Natural killer cell treated with Interleukin-12 subunit alpha and Interleukin-12 subunit beta and Interleukin-15 and Interleukin-18, amount 100 ng/mL, for 72 hours (primary cell): ENCODE data around the gene NFAT5. TPM values are rescaled to one million over a fixed set of nuclear protein-coding genes. Genes with fewer than 3 reads are reported as not detected.

Experiments used
- ATAC-seq, 2 donors: fragments of 150-1000 bp; cut with Tn5 transposase in 1 of 2; sonication (Bioruptor Pico), chemical (Tn5 transposase) in 1 of 2; 2 replicates each; pipeline ENCODE4 v1.10.0; 2021
- DNase-seq: peaks from one replicate; pipeline ENCODE4 v3.0.0; 2022; ENCODE audit warnings: low spot score
- H3K27ac Mint-ChIP-seq, 2 donors: 1 replicate in 1 of 2; 2 replicates in 1 of 2; pipeline ENCODE4 v1.8.0; 2022; ENCODE audit warnings: mixed read lengths in 2 of 2, mild to moderate bottlenecking in 1 of 2, moderate library complexity in 1 of 2
- H3K27me3 Mint-ChIP-seq, 2 donors: 1 replicate in 1 of 2; 2 replicates in 1 of 2; pipeline ENCODE4 v1.8.0; 2022; ENCODE audit warnings: mixed read lengths in 2 of 2
- H3K36me3 Mint-ChIP-seq: one replicate; pipeline ENCODE4 v1.8.0; 2022; ENCODE audit warnings: mixed read lengths
- H3K4me1 Mint-ChIP-seq, 2 donors: 1 replicate in 1 of 2; 2 replicates in 1 of 2; pipeline ENCODE4 v1.8.0; 2022; ENCODE audit warnings: low read depth in 2 of 2, mixed read lengths in 2 of 2, mild to moderate bottlenecking in 1 of 2
- H3K4me3 Mint-ChIP-seq: one replicate; pipeline ENCODE4 v1.8.0; 2022; ENCODE audit warnings: mixed read lengths
- H3K9me3 Mint-ChIP-seq: 2 replicates; pipeline ENCODE4 v1.8.0; 2022; ENCODE audit warnings: mixed read lengths
- total RNA-seq, 2 donors: library from RNA; stranded (reverse); gene quantifications; one replicate each; pipeline ENCODE4 v1.2.3, GENCODE V29; 2022

Gene NFAT5
- total RNA-seq, 2 donors from 2014 or later: 106 to 152 TPM

DNA sequence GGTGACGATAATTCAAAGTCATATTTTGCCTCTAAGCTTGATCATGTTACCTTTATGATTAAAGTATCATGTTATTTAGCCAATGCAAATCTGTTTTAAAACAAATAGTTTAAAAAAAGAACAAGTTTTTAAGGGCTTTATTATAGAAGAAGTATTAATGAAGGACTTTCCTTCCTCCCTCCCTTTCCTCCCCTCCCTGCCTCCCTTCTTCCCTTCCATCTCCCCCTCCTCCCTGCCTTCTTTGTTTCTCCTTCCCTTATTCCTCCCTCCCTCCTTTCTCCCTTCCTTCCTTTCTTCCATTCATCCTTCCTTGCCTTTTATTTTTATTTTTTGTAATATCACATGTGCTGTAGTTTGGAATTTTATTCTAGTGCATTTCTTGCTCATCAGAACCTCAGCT, 134.1 kb downstream of the NFAT5 start:
- ATAC-seq: no peak
- Mint-ChIP-seq H3K27me3 (no peaks in the 10 kb centered on the region), H3K9me3 (no peaks in the 10 kb centered on the region), H3K4me3 (no peak overlapping the region), H3K4me1 (peaks cover 0 to 7% of the 10 kb centered on the region in 2 donors), H3K27ac (no peak overlapping the region), H3K36me3 (peaks cover 17% of the 10 kb centered on the region)
- DNase-seq: no peak

DNA sequence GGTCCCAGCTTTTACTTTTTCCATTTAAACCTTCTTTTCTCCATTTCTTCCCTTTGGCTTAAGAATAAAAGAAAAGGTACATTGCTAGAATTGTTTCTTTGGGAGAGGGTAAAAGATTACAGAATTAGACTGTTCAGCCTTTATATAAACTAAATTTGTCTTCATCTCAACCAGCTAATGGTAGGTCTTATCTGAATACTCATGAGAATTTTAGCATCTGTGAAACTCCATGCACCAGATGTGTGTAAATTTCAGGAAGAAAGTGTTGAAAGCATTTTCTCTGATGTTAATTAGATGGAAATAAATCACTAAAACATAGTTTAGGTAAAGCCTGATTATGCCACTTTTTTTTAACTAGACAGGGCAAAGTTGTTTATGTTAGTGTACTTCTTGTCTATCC, 135.7 kb downstream of the NFAT5 start:
- H3K4me3 Mint-ChIP-seq: no peak overlapping the region
- H3K27ac Mint-ChIP-seq: no peak overlapping the region
- H3K36me3 Mint-ChIP-seq: peaks cover 11% of the 10 kb centered on the region
- H3K4me1 Mint-ChIP-seq: peaks cover 0 to 7% of the 10 kb centered on the region in 2 donors
- no peak for DNase-seq
- H3K9me3 Mint-ChIP-seq: no peaks in the 10 kb centered on the region
- no peak for ATAC-seq
- H3K27me3 Mint-ChIP-seq: no peaks in the 10 kb centered on the region

DNA sequence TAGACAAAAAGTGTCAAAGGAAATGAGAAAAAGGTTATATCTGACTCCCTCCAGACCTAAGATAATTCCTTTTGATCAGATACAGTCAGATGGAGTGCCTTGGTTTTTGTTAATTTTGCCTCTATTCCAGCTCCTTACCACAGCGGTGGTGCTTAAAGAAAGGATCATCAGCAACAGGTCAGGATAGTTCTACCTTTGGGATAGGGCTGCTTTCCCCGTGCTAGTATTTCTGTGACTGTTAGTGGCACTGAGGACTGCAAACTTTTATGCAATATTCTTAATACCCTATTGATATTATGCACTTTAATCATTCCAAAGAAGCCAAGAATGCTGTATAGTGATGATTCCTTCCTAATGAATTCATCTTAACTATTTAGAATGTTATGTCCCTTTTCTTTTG, 136.1 kb downstream of the NFAT5 start:
- Mint-ChIP-seq H3K27me3 (no peaks in the 10 kb centered on the region), H3K9me3 (no peaks in the 10 kb centered on the region), H3K4me3 (no peak overlapping the region), H3K36me3 (peaks cover 11% of the 10 kb centered on the region), H3K4me1 (peaks cover 0 to 7% of the 10 kb centered on the region in 2 donors), H3K27ac (no peak overlapping the region)
- ATAC-seq: no peak
- DNase-seq: no peak

DNA sequence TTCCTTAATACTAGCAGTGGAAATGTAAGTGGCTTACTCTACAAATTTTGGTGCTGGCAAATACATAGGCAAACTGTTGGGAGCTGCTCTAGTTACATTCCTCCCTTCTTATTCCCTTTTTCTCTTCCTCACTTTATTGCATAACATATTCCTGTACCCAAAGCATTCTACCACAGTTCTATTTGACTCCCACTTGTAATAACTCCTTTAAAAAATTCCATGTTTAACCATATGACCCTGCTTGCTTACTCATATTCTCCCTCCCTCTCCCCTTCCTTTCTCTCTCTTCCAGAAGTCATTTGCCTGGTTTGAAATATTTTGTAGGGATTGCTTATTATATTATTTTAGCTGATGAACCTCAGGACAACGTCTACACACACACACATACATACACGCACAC, 137.9 kb downstream of the NFAT5 start:
- no peak overlapping the region for H3K27ac Mint-ChIP-seq
- peaks cover 4% of the 10 kb centered on the region for H3K36me3 Mint-ChIP-seq
- H3K4me3 Mint-ChIP-seq: no peak overlapping the region
- H3K9me3 Mint-ChIP-seq: no peaks in the 10 kb centered on the region
- H3K27me3 Mint-ChIP-seq: no peaks in the 10 kb centered on the region
- ATAC-seq: no peak
- H3K4me1 Mint-ChIP-seq: peaks cover 0 to 9% of the 10 kb centered on the region in 2 donors
- DNase-seq: no peak

DNA sequence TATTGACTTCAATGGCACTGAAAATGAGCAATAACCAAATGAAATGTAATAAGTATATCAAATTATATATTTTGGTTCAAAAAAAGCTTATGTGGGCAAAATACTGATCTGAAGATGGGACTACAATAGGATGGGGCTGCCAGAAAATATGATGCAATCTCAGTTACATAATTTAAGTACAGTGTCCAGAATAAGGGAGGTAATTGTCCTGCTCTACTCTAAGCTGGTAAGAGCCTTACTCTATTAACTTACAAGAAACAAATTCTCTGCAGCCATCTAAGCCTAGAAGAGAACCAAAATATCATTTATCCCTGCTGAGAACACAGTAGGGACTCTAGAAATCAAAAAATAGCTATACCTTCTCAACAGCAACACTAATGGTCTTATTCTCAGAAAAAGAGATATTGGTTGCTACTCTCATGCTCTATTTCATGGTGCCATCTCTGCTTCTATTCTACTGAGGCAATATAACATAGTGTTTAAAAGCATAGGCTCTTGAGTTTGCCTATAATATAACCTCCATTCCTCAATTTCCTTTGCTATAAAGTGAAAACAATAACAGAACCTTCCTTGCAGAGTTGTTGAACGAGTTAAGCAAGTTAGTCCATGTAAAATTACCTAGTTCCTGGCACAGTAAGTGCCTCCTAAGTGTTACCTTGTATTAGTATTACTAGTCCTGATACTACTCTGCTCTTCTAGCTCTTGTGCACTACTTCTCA, 140.6 kb downstream of the NFAT5 start:
- H3K36me3 Mint-ChIP-seq: no peaks in the 10 kb centered on the region
- no peak overlapping the region for H3K4me3 Mint-ChIP-seq
- peaks cover 0 to 10% of the 10 kb centered on the region in 2 donors for H3K4me1 Mint-ChIP-seq
- H3K9me3 Mint-ChIP-seq: no peaks in the 10 kb centered on the region
- H3K27me3 Mint-ChIP-seq: no peaks in the 10 kb centered on the region
- ATAC-seq (no peak), DNase-seq (no peak)
- H3K27ac Mint-ChIP-seq: peak overlapping the region in 1 of 2 donors; percentile 25

DNA sequence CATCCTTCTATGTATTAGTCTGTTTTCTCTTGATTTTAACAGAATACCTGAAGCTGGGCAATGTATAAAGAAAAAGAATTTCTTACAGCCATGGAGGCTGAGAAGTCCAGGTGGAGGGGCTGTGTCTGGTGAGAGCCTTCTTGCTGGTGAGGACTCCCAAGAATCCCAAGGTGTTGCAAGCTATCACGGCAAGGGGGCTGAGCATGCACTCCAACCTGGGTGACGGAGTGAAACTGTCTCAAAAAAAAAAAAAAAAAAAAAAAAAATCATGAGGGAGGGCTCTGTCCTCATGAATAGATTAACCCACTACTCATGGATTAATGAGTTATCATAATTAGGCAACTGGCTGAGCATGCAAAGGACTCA, 141.2 kb downstream of the NFAT5 start:
- DNase-seq: no peak
- H3K27me3 Mint-ChIP-seq: no peaks in the 10 kb centered on the region
- no peaks in the 10 kb centered on the region for H3K9me3 Mint-ChIP-seq
- peak overlapping the region in 1 of 2 donors; percentile 25 for H3K27ac Mint-ChIP-seq
- no peak for ATAC-seq
- peaks cover 0 to 10% of the 10 kb centered on the region in 2 donors for H3K4me1 Mint-ChIP-seq
- no peak overlapping the region for H3K4me3 Mint-ChIP-seq
- no peaks in the 10 kb centered on the region for H3K36me3 Mint-ChIP-seq

DNA sequence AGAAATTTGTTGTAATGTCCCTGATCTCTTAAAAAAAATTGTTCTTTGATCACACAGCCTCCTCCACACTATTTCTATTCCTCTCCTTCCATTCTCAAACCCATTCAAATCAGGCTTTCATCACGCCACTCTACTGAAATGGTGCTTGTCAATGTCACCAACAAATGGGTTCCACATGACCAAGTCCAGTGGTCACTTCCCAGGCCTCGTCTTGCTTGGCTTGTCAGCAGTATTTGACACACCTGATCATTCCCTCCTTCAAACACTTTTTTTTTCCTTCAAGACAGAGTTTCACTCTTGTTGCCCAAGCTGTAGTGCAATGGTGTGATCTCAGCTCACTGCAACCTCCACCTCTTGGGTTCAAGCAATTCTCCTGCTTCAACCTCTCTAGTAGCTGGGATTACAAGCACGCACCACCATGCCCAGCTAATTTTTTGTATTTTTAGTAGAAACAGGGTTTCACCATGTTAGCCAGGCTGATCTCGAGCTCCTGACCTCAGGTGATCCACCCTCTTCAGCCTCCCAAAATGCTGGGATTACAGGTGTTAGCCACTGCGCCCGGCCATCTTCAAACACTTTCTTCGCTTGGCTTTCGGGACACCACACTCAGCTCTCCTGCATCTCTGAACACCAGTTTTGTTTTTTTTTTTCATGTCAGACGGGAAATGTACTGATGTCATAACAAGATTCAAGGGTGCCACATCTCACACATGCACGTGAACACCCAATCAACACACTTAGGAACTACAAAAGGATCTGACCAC, 142.3 kb downstream of the NFAT5 start:
- Mint-ChIP-seq H3K27me3 (no peaks in the 10 kb centered on the region), H3K27ac (no peak overlapping the region), H3K4me1 (peaks cover 0 to 10% of the 10 kb centered on the region in 2 donors), H3K4me3 (no peak overlapping the region), H3K36me3 (no peaks in the 10 kb centered on the region), H3K9me3 (no peaks in the 10 kb centered on the region)
- ATAC-seq (no peak), DNase-seq (no peak)

DNA sequence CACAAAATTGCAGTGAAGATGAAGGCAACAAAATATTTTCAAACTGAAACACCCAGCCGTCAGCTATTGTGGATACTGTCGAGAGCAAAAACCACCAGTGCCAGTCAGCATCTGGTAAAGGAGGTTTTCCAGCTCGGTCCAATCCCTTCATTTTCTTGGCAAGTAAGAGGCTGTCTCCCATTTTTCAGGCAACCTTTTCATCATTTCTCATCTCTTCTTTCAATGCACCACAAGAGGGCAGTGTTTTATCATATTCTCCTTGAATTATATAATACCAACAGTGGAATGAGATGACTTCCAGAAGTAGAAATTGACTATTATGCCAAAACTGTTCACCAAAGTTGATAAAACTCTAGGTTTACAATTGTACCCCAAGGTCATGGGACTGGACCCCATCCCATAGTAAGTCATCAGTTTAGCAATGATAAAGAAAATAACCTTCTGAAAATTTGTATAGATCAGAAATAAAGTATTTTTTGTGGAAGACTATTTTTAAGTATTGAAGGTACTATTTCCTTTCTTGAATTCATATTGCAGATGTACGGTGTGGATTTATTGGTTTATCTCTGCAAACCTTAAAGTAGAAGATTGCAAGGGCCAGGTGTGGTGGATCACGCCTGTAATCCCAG, 143.8 kb downstream of the NFAT5 start:
- H3K27ac Mint-ChIP-seq: no peak overlapping the region
- H3K36me3 Mint-ChIP-seq: no peaks in the 10 kb centered on the region
- H3K9me3 Mint-ChIP-seq: no peaks in the 10 kb centered on the region
- no peak for ATAC-seq
- peaks cover 0 to 7% of the 10 kb centered on the region in 2 donors for H3K4me1 Mint-ChIP-seq
- H3K4me3 Mint-ChIP-seq: no peak overlapping the region
- DNase-seq: no peak
- H3K27me3 Mint-ChIP-seq: no peaks in the 10 kb centered on the region

DNA sequence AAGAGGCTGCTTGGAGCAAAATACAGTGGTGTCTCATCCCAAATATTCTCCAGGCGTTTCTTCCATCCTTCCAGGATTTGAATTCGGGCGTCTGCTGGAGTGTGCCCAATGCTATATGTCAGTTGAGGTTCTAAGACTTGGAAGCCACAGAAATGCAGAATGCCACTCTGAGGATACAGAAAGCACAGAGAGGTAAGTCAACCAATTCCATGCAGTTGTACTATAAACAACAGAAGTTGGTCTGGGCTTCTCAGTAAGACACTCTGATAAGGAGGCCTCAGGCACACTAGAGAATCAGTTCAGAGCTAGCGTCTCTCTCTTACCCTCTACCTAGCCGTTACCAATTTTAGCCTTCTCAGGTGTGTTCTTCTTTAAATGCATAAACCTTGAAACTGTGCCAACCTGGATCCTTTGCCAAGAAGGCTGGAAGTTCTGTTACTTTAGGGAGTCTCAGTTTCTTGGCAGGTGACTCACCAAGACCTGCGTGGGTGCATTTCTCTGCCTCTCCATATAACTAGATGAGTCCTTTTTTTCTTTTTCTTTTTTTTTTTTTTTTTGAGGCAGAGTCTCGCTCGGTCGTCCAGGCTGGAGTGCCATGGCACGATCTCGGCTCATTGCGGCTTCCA, 145.5 kb downstream of the NFAT5 start:
- Mint-ChIP-seq H3K27ac (no peak overlapping the region), H3K4me3 (no peak overlapping the region), H3K9me3 (no peaks in the 10 kb centered on the region), H3K36me3 (no peaks in the 10 kb centered on the region), H3K27me3 (no peaks in the 10 kb centered on the region), H3K4me1 (peaks cover 0 to 7% of the 10 kb centered on the region in 2 donors)
- DNase-seq (no peak), ATAC-seq (no peak)

DNA sequence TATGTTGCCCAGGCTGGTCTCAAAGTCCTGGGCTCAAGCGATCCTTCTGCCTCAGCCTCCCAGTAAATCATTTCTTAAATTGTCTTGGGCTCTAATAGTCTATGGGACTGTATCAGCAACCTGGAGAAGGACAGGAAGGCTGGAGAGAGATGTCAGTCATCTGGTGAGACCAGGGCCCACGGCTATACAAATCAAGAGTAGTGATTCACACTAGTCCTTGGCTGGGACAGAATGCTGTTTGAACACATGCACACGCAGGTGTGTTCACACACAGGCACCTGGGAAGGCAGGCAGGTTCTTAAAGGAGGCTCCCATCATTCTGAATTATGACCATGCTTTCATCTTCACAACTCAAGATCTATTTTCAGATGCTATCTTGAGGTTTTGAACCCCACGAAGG, 146.5 kb downstream of the NFAT5 start:
- ATAC-seq: no peak
- Mint-ChIP-seq H3K27ac (no peak overlapping the region), H3K27me3 (no peaks in the 10 kb centered on the region), H3K9me3 (no peaks in the 10 kb centered on the region), H3K36me3 (no peaks in the 10 kb centered on the region), H3K4me3 (no peak overlapping the region), H3K4me1 (peaks cover 0 to 7% of the 10 kb centered on the region in 2 donors)
- no peak for DNase-seq

DNA sequence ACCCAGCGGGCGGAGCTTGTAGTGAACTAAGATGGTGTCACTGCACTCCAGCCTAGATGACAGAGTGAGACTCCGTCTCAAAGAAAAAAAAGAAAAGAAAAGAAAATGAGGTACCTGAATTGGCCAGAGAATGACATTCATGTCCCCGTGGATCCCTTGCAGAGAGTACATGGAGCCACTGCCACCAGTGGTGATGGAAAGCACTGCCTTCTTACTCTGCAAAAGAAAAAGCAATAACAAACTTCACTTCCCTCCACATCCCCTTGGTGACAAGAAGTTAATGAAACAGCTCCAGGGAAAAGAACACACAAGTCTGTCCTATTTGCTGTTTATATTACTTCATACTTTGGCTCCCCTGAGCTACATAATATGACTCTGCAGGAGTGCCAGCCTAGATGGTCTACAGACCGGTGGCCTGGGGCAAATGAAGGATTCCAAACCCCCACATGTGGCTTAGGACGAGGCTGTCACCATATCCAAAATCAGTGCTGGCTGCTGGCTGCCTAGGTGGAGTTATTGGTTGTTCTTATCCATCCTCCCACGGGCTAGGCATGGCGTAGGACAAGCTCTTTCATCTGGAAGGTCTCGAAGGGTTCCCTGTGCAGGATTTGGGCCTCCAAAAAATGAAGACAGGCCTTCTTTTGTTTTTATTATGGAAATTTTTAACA, 147.3 kb downstream of the NFAT5 start:
- no peak overlapping the region for H3K4me3 Mint-ChIP-seq
- no peaks in the 10 kb centered on the region for H3K36me3 Mint-ChIP-seq
- H3K9me3 Mint-ChIP-seq: no peaks in the 10 kb centered on the region
- H3K27ac Mint-ChIP-seq: no peak overlapping the region
- DNase-seq (no peak), ATAC-seq (no peak)
- H3K27me3 Mint-ChIP-seq: no peaks in the 10 kb centered on the region
- H3K4me1 Mint-ChIP-seq: peaks cover 0 to 4% of the 10 kb centered on the region in 2 donors

DNA sequence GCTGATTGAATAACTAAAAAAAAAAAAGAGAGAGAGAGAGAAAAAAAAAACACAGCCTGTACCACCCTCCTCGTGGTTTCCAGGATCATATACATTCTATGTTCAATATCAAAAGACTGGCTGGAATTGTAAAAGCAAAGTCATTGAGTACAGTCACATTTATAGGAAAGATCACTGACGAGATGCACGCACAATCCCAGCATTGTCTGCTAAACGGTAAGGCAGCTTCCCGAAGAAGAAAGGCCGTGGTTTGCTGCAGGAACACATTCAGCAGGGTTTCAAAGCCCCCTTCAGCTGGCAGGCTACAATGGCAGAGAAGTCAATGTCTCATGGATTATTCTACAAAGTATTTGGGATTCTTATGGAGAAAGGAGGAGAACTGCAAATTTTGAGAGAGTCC, 151.3 kb downstream of the NFAT5 start:
- H3K4me1 Mint-ChIP-seq: no peaks in the 10 kb centered on the region
- no peaks in the 10 kb centered on the region for H3K27me3 Mint-ChIP-seq
- H3K27ac Mint-ChIP-seq: peak overlapping the region in 1 of 2 donors; percentile 19
- DNase-seq: no peak
- ATAC-seq: no peak
- H3K9me3 Mint-ChIP-seq: no peaks in the 10 kb centered on the region
- H3K36me3 Mint-ChIP-seq: no peaks in the 10 kb centered on the region
- no peak overlapping the region for H3K4me3 Mint-ChIP-seq

DNA sequence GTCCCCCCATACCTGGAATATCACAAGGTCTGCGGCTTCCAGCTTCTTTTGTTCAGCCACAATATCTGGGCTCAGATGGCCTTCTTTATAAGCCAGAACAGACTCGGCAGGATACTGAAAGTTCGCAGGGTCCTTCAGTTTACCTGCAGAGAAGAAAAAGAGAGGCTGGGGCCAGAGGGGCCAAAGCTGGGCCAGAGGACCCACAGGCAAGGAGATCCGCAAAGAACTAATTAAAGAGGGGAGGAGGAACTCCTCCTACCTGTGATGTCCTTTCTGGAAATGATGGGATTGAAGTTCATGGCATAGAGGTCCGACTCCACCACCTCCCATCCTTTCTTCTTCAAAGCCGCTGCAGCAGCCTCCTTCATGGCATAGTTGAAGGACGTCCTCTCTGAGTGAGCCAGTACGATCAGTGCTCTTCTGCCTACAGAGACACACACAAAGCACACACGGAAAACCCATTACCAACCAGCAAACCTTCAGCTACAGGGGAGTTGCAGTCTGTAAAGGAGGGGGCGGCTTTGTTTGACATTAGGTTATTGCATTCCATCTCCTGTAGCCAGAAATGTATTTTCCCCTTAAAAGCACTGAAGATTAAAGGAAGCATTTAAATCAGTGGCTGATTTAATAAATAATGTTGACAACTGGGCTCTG, 152.5 kb downstream of the NFAT5 start:
- Mint-ChIP-seq H3K4me3 (no peak overlapping the region), H3K27me3 (no peaks in the 10 kb centered on the region), H3K36me3 (no peaks in the 10 kb centered on the region), H3K4me1 (no peaks in the 10 kb centered on the region), H3K9me3 (no peaks in the 10 kb centered on the region), H3K27ac (no peak overlapping the region)
- DNase-seq (no peak), ATAC-seq (no peak)
